Fibroblast of the conjunctiva (primary cell): Measurements from ENCODE around the gene ELOB.

ENCODE experiments used
- DNase-seq: peaks from one replicate; pipeline ENCODE4 v3.0.0-alpha.2; 2010; ENCODE audit warnings: low read depth

ELOB gene

GRCh38 chr16:2777231-2777902 lies at the start of gene ELOB:
Gene ELOB (minus strand): TSS chr16:2777280. CDS start chr16:2777239, 41 bp downstream.
- peak; percentile 52 for DNase-seq

GRCh38 chr16:2825906-2826305 lies 48.8 kb upstream of the ELOB start:
- no peak for DNase-seq

GRCh38 chr16:2825049-2825742 lies 48.1 kb upstream of the ELOB start:
- DNase-seq = no peak

GRCh38 chr16:2824626-2825025 lies 47.5 kb upstream of the ELOB start:
- DNase-seq = no peak

GRCh38 chr16:2822496-2822895 lies 45.4 kb upstream of the ELOB start:
- no peak for DNase-seq

GRCh38 chr16:2822158-2822495 lies 45.0 kb upstream of the ELOB start:
- no peak for DNase-seq

- no peak for DNase-seq
Measured at GRCh38 chr16:2821487-2822157, 44.5 kb upstream of the ELOB start.

- DNase-seq = no peak
Measured at GRCh38 chr16:2820836-2821486, 43.9 kb upstream of the ELOB start.

GRCh38 chr16:2819939-2820835 lies 43.1 kb upstream of the ELOB start:
- DNase-seq = no peak

- DNase-seq = no peak
Measured at GRCh38 chr16:2819179-2819938, 42.3 kb upstream of the ELOB start.

GRCh38 chr16:2818272-2818876 lies 41.3 kb upstream of the ELOB start:
- DNase-seq = no peak

GRCh38 chr16:2817340-2818271 lies 40.5 kb upstream of the ELOB start:
- no peak for DNase-seq

GRCh38 chr16:2816751-2817339 lies 39.8 kb upstream of the ELOB start, which contains the start of gene PRSS21:
Gene PRSS21 (plus strand): TSS chr16:2817237. CDS start chr16:2817269, 32 bp downstream.
- no peak for DNase-seq

- DNase-seq = no peak
Measured at GRCh38 chr16:2815299-2815771, 38.3 kb upstream of the ELOB start.

GRCh38 chr16:2814551-2815298 lies 37.6 kb upstream of the ELOB start:
- DNase-seq = no peak

GRCh38 chr16:2813771-2814221 lies 36.7 kb upstream of the ELOB start:
- DNase-seq = no peak

GRCh38 chr16:2811703-2812471 lies 34.8 kb upstream of the ELOB start:
- DNase-seq = no peak
